GM12865 (cell line): ENCODE results near the gene ERVH48-1.
A peak's percentile ranks its signal among the peaks of the same experiment; 100 is the strongest.
"Not testable (repeated sequence)": the region's sequence is repeated elsewhere in the genome, so short reads cannot be mapped to it uniquely, and the experiment has no call there.

Experiments used
- DNase-seq: peaks from one replicate; pipeline ENCODE4 v3.0.0; 2010; ENCODE audit warnings: low read depth
- H3K4me3 ChIP-seq: 2 replicates; pipeline ENCODE4 v1.5.1; 2011; ENCODE audit warnings: mild to moderate bottlenecking, low read depth, low read length, control low read depth
- TF ChIP-seq, protein P1 (sequence below): IDR thresholded peaks from 2 replicates; pipeline ENCODE4 v1.5.1; 2011; ENCODE audit warnings: low read length, control low read depth, low read depth, inconsistent platforms; ENCODE audit not compliant: insufficient read depth; ENCODE audit errors: missing control alignments

ERVH48-1 gene

GRCh38 chr21:42931560-42932235, 6.3 kb upstream of the ERVH48-1 start:
- DNase-seq: peak; percentile 27
- no peak overlapping the region for H3K4me3 ChIP-seq
- TF ChIP-seq, protein P1, sequence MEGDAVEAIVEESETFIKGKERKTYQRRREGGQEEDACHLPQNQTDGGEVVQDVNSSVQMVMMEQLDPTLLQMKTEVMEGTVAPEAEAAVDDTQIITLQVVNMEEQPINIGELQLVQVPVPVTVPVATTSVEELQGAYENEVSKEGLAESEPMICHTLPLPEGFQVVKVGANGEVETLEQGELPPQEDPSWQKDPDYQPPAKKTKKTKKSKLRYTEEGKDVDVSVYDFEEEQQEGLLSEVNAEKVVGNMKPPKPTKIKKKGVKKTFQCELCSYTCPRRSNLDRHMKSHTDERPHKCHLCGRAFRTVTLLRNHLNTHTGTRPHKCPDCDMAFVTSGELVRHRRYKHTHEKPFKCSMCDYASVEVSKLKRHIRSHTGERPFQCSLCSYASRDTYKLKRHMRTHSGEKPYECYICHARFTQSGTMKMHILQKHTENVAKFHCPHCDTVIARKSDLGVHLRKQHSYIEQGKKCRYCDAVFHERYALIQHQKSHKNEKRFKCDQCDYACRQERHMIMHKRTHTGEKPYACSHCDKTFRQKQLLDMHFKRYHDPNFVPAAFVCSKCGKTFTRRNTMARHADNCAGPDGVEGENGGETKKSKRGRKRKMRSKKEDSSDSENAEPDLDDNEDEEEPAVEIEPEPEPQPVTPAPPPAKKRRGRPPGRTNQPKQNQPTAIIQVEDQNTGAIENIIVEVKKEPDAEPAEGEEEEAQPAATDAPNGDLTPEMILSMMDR: no peak

- H3K4me3 ChIP-seq: no peak overlapping the region
- TF ChIP-seq, protein P1: no peak
- DNase-seq: no peak
These were observed 4.5 kb upstream of the ERVH48-1 start for GRCh38 chr21:42929969-42930368.

- not testable (repeated sequence) for H3K4me3 ChIP-seq, DNase-seq
These were observed 2.2 kb upstream of the ERVH48-1 start for GRCh38 chr21:42927474-42928200.

- no peak overlapping the region for H3K4me3 ChIP-seq
- TF ChIP-seq, protein P1: no peak
These were observed 1.0 kb downstream of the ERVH48-1 start for GRCh38 chr21:42924433-42924751.

DNA sequence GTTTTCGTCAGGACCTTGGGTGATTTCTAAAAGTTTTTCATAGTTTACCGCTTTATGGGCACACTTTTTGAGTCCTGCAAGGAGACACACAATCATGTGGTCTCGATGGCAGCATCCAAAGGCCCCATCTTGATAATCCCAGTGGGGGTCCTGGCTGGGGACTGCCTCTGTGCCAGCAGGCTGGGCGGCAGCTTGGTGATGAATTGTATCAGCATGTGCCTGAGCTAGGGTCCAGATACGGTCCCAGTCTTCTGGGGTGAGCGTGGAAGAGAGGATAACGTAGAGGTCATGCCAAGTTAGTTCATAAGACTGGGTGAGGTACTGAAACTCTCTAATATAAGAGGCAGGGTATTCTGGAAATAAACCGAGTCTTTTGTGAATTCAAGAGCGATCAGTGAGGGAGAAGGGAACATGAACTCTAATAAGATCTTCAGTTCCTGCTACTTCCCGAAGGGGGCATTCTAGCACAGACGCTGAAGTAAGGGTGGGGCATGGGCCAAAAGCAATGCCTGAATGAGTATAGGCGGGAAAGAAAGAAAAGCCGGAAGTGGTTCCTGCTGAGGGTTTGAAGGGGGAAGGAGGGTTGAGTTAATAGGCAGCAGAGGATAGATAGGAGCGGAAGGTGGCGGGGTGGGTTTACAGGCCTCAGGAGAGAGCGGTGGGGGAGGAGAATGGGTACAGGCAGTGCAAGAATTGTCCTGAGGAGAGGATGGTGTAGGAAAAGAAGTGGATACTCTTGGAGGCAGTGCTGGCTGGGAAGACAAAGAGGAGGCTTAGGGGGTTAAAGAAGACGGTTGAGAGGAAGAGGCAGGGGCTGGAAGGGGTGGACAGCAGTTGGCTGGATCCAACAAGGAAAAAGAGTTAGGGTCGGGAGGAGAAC, 1.6 kb downstream of the ERVH48-1 start:
- TF ChIP-seq, protein P1: peak; percentile 74
- peak; percentile 92 for DNase-seq
- H3K4me3 ChIP-seq: no peak overlapping the region

More at GRCh38 chr21:42924433-42924751, 1.0 kb downstream of the ERVH48-1 start:
- no peak for DNase-seq

DNA sequence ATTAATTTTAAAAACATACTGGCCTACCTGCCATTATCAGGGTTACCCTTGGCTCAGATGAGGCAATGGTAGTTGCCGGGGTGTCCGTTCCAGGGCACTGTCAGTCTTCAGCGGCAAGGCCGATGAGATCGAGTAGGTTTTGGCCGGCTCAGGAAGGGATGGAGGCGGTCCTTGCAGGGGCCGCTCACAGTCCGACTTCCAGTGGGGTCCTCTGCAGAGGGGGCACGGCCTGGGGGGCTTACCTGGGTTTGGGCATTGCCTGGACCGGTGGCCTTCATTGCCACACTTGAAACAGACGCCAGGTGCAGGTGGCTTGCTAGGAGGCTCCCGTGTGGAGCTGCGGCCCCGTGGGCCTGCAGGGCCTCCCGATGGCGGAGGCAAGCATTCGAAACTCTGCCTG, 2.5 kb downstream of the ERVH48-1 start:
- DNase-seq: no peak
- no peak overlapping the region for H3K4me3 ChIP-seq
- TF ChIP-seq, protein P1: no peak

GRCh38 chr21:42921927-42922326, 3.5 kb downstream of the ERVH48-1 start:
- H3K4me3 ChIP-seq: no peak overlapping the region
- no peak for DNase-seq
- TF ChIP-seq, protein P1: no peak
